Ishikawa (cell line): ENCODE data around the gene JARID2.

Experiments used
- CEBPB ChIP-seq: IDR thresholded peaks from 2 replicates; pipeline ENCODE4 v1.6.1; 2012
- CREB1 ChIP-seq: IDR thresholded peaks from 2 replicates; pipeline ENCODE4 v1.6.1; 2012; ENCODE audit warnings: low read depth
- EGR1 ChIP-seq: IDR thresholded peaks from 2 replicates; pipeline ENCODE4 v1.6.1; 2012
- EP300 ChIP-seq: IDR thresholded peaks from 2 replicates; pipeline ENCODE4 v1.6.1; 2012; ENCODE audit warnings: borderline replicate concordance
- FOXM1 ChIP-seq: IDR thresholded peaks from 2 replicates; pipeline ENCODE4 v1.6.1; 2012; ENCODE audit warnings: low read depth, borderline replicate concordance
- MAX ChIP-seq: IDR thresholded peaks from 2 replicates; pipeline ENCODE4 v1.6.1; 2012
- NFIC ChIP-seq: IDR thresholded peaks from 2 replicates; pipeline ENCODE4 v1.6.1; 2012
- RAD21 ChIP-seq: IDR thresholded peaks from 2 replicates; pipeline ENCODE4 v1.6.1; 2012; ENCODE audit warnings: low read depth
- REST ChIP-seq: IDR thresholded peaks from 2 replicates; pipeline ENCODE4 v1.6.1; 2012; ENCODE audit warnings: low read depth, mild to moderate bottlenecking
- TAF1 ChIP-seq: IDR thresholded peaks from 2 replicates; pipeline ENCODE4 v1.6.1; 2012; ENCODE audit warnings: low read depth, mild to moderate bottlenecking
- TCF12 ChIP-seq: IDR thresholded peaks from 2 replicates; pipeline ENCODE4 v1.6.1; 2012; ENCODE audit warnings: low read depth
- TEAD4 ChIP-seq: IDR thresholded peaks from 2 replicates; pipeline ENCODE4 v1.6.1; 2012
- USF1 ChIP-seq: IDR thresholded peaks from 2 replicates; pipeline ENCODE4 v1.6.1; 2012
- YY1 ChIP-seq: IDR thresholded peaks from 2 replicates; pipeline ENCODE4 v1.6.1; 2012; ENCODE audit warnings: low read depth
- ZBTB7A ChIP-seq: IDR thresholded peaks from 2 replicates; pipeline ENCODE4 v1.6.1; 2012; ENCODE audit warnings: low read depth

The JARID2 gene

GRCh38 chr6:15386756-15387112 is 140.9 kb downstream of the JARID2 start:
- TF ChIP-seq CREB1 (no peak), USF1 (no peak), NFIC (no peak), MAX (no peak), REST (no peak), YY1 (no peak), ZBTB7A (no peak), TEAD4 (no peak), EGR1 (no peak), CEBPB (no peak), EP300 (no peak), TAF1 (no peak), TCF12 (no peak), RAD21 (no peak), FOXM1 (no peak)

- TF ChIP-seq TCF12: no peak
- no peak for TF ChIP-seq RAD21
- no peak for TF ChIP-seq MAX
- no peak for TF ChIP-seq EP300
These were observed 141.2 kb downstream of the JARID2 start for GRCh38 chr6:15387118-15387517.

- TF ChIP-seq NFIC (no peak), TEAD4 (no peak), REST (no peak), CEBPB (no peak)
These were observed 143.4 kb downstream of the JARID2 start for GRCh38 chr6:15389084-15389764.

GRCh38 chr6:15389765-15390723 is 144.2 kb downstream of the JARID2 start:
- TF ChIP-seq NFIC (no peak), RAD21 (peak; percentile 71), FOXM1 (no peak)

- TF ChIP-seq REST: no peak
- TF ChIP-seq MAX: no peak
- TF ChIP-seq NFIC: no peak
- TF ChIP-seq TEAD4: no peak
- TF ChIP-seq YY1: no peak
- no peak for TF ChIP-seq EP300
- TF ChIP-seq CEBPB: no peak
- TF ChIP-seq EGR1: no peak
These were observed 145.6 kb downstream of the JARID2 start for GRCh38 chr6:15391500-15391899.
